Right lung (tissue), 5 donors: ENCODE data around the gene NR3C2. TPM values are rescaled to one million over a fixed set of nuclear protein-coding genes. Genes with fewer than 3 reads are reported as not detected.
"Not testable (repeated sequence)": the region's sequence is repeated elsewhere in the genome, so short reads cannot be mapped to it uniquely, and the experiment has no call there.

Experiments
- DNase-seq, 2 donors: peaks; one replicate each; pipeline ENCODE4 v3.0.0-alpha.2; 2013
- polyA plus RNA-seq, 5 donors: library from polyadenylated mRNA; unstranded; fragments of 120-200 nt; gene quantifications; one replicate each; pipeline versions ENCODE4 v1.2.1 to v1.2.3, GENCODE V29; 2013; ENCODE audit warnings: inconsistent platforms in 1 of 5, low replicate concordance in 1 of 5; ENCODE audit not compliant: insufficient read length in 5 of 5, insufficient read depth in 1 of 5

NR3C2 gene
- polyA plus RNA-seq, 5 donors, result 10.7 to 21.4 (median 18.0) TPM

GRCh38 chr4:148112231-148112982 lies 329.8 kb downstream of the NR3C2 start:
- DNase-seq, result no peak

DNA sequence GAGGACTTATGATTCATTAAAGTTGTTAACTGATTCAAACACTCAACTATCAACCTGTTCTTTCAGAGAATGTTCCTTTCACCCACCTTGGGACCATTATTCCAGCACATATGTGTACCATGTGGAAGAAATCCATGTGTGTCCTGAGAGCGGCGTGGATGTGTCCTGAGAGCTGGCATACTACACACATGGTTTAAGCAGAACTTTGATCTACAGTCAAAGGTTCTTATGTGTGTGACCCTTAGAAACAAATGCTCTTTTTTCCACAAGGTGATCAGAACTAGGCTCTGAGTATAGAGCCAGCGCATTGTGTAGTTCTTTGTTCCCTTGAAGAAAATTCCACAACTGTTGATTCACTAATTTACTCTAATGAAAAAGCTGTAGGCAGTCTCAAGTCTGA lies 332.0 kb downstream of the NR3C2 start:
- DNase-seq, result no peak

DNA sequence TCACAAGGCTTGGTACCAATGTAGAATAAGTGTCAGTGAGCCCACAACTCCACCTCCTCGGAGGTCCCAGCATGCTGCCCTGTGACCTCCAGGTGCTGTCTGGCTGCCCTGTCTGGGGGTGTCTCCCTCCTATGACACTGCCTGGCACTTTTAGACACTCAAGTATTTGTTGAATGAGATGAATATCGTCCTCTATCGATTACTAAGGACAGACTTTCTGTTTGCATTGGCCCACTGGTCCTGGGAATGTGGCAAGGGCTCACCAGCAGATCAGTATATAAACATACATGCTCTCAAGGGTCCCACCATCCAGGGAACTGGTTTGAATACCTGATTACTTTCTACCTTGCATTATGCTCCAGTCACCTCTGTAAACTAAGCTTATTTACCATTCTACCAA lies 333.0 kb downstream of the NR3C2 start:
- DNase-seq, result no peak

DNA sequence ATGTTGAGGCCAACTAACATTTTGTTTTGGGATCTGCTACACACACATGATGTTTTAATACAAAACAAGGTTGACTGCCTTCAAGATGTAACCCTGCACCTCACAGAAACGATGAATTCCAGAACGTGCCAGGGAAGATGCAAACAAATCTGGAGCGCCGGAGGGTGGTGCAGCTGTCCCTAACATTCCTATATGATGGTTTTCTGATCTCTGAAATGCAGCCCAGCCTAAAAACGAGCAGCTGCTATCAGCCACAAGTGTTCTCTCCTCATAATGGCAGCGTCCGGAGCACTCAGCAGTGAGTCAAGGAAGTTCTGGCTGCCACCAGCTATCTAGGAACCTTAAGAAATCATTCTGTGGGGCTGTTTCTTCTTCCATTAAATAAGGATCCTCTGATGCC lies 333.4 kb downstream of the NR3C2 start:
- DNase-seq, result no peak

GRCh38 chr4:148103597-148104355 lies 338.4 kb downstream of the NR3C2 start:
- DNase-seq, result peak; percentile 20 to 21

- no peak for DNase-seq
Measured at GRCh38 chr4:148101790-148102189, 340.4 kb downstream of the NR3C2 start.

DNA sequence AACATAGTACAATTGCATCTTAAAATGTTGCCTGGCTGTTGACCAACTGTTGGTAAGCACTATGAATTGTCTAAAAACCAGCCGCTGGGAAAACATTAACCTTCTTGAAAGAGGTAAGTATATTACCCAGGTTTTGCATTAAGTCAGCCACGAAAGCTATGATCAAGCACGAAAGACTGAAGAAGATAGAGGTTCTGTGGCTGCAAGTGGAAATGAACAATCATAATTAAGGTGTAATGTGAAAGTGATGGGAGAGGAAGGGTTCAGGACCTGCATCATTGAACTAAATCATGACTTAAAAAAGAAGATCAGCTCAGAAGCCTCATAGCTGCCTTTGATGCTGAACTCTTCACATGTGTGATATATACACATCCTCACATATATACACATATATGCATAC lies 341.0 kb downstream of the NR3C2 start:
- no peak for DNase-seq

- DNase-seq, result no peak
Measured at GRCh38 chr4:148097801-148098200, 344.4 kb downstream of the NR3C2 start.

- no peak for DNase-seq
Measured at GRCh38 chr4:148095346-148095923, 346.8 kb downstream of the NR3C2 start.

GRCh38 chr4:148094149-148094548 lies 348.1 kb downstream of the NR3C2 start:
- DNase-seq, result no peak

DNA sequence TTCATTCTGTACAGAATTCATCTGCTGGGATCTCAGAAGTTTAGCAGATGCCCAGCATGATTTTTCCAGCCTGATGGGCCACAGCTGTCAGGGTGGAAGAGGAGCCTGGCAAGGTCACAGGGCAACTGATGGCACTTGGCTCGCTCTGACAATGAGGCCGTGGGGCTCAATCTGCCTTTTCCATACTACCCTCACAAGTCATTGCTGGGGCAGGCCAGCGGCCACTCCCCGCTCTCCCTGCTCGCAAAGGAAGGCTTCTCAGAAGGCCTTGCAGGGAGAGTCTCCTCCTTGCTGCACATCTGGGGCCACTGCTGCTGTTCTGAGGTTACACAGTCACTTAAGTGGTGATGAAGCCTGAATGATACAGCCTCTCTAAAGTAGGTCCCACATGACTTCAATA lies 349.1 kb downstream of the NR3C2 start:
- DNase-seq, result no peak

DNA sequence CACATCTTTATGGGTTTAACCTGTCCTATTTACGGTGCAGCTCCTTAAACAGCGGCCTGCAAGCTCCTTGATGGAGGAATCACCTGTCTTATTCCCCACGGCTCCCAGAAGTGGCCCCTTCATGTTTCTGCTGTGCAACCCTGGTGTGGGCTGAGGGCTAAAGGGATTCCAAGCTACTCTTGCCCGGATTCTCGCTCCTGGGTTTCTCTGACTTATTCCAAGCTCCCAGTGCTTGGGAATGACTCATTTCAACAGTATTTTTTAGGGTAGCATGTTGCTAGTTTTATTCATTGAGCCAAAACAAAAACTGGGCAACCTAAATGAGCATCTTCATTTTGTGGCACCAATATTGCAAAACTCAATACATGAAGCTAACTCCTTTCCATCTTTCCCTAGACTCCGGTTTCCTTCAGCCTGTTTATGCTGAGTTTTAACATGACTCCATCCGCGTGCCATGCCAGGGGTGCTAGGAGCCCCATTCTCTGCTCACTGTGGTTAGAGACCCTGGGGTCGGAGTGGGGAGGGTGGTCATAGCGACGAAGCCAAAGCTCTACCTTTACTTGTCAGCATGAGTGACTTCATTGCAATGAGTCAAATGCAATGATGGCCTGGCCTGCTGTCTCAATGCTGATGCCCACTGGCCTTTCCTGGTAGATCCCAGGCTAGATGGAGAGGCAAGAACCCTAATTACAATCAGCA lies 349.7 kb downstream of the NR3C2 start:
- no peak for DNase-seq

GRCh38 chr4:148091896-148092295 lies 350.3 kb downstream of the NR3C2 start:
- DNase-seq, result no peak

GRCh38 chr4:148090503-148091476 lies 351.4 kb downstream of the NR3C2 start:
- no peak for DNase-seq

DNA sequence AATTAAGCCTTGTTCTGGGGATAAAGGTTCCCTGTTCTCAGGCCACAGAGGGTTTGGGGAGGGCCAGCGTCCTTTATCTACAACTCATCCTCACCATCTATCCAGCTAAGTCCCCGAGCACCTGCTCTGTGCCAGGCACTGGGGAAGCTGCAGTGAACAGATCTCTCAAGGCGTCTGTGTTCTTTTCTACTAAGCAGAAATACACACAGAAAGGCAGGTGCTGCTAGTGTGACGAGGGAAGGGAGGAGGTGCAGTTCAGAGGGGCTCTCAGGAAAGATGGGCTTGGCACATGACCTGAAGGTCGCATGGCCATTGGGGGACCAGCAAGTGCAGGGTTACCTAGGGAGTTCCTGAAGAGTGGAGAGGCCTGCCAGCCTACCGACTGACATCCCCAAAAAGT lies 352.2 kb downstream of the NR3C2 start:
- no peak for DNase-seq

DNA sequence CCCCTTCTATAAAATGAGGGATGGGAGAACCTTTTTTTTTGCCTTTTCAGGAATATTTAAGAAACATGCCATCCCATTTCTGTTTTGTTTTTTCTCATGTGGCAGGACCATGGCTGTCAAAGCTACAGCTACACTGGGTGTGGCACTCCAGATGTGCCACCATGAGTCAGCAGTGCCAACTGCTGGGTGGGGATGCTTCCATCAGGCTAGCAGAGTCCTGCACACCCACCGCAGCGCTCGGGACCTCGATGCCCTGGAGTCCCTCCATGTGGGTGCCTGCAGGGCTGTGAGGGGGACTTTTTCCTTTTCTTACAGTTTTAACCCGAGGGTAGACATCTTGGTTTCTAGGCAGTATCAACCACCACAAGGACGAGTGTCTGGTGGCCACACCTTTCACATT lies 352.6 kb downstream of the NR3C2 start:
- DNase-seq, result no peak

- not testable (repeated sequence) for DNase-seq
Measured at GRCh38 chr4:148083073-148083472, 359.1 kb downstream of the NR3C2 start.

GRCh38 chr4:148081745-148082144 lies 360.5 kb downstream of the NR3C2 start:
- no peak for DNase-seq

DNA sequence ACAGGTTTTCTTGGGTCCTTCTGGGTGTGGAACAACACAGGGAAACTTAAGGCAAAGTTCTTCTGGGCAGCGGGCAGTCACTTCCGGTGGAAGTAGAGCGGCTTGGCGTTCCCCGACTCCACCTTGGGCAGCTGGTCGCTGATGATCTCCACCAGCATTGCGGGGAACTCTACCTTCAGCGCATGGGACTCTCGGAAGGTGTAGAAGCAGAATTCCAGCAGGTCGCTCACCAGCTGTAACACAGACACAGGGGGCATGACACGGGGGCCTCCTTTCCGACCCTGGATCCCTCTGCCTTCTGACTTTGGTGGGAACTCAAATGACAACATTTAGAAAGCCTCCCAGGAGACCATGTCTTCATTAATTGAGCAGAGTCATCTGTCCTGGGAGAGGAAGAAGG lies 360.9 kb downstream of the NR3C2 start:
- no peak for DNase-seq

- DNase-seq, result no peak
Measured at GRCh38 chr4:148079961-148080360, 362.3 kb downstream of the NR3C2 start.

GRCh38 chr4:148078061-148078460 lies 364.2 kb downstream of the NR3C2 start:
- no peak for DNase-seq
